ENCODE measurements around the gene PLS3. TPM values are rescaled to one million over a fixed set of nuclear protein-coding genes. Genes with fewer than 3 reads are reported as not detected.

The PLS3 gene
- total RNA-seq = 146 TPM

GRCh38 chrX:115560978-115561604 is at the start of gene PLS3:
Gene PLS3 (plus strand): TSS chrX:115561174. CDS start chrX:115610251, 49,077 bp downstream.

Small RNAs within 50 kb of the gene (small RNA-seq; reads per million reads assigned to genes)
- not detected for gene RF00264 (ENCODE audit: low replicate concordance)

Measured in metanephros (tissue), 2 donors.